AML-193 (cell line): ENCODE data around the gene UBTD1.
A peak's percentile ranks its signal among the peaks of the same experiment; 100 is the strongest.
"Not testable (repeated sequence)": the region's sequence is repeated elsewhere in the genome, so short reads cannot be mapped to it uniquely, and the experiment has no call there.

Experiments
- DNase-seq, 2 experiments: peaks; one replicate each; lab custom pipeline; 2025; lab: John Stamatoyannopoulos, UW

Gene UBTD1

GRCh38 chr10:97498841-97499560 lies at the start of gene UBTD1:
TSS of gene UBTD1 (plus strand) at chr10:97498924. CDS start at chr10:97499204, 280 bp downstream.
- no peak for DNase-seq

DNA sequence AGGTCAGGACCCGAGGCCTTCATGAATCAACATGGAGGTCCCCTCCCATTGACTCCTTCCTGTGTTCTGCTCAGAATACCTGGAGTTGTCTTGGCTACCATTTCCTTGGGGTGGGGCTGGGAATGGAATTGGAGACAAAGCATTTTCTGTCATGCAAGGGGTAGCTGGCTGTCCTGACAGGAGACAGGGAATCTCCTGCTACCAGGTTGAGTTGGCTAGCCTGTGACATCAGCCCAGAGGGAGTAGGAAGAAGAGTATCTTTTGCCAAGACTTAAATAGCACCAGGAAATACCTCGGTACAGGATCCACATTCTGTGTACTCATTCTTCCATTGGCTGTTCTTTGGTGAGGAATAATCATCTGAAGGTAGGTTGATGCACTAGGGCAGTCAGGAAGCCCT lies 47.9 kb upstream of the UBTD1 start:
- DNase-seq, result no peak

- DNase-seq, result no peak
Measured at GRCh38 chr10:97451605-97452004, 47.1 kb upstream of the UBTD1 start.

DNA sequence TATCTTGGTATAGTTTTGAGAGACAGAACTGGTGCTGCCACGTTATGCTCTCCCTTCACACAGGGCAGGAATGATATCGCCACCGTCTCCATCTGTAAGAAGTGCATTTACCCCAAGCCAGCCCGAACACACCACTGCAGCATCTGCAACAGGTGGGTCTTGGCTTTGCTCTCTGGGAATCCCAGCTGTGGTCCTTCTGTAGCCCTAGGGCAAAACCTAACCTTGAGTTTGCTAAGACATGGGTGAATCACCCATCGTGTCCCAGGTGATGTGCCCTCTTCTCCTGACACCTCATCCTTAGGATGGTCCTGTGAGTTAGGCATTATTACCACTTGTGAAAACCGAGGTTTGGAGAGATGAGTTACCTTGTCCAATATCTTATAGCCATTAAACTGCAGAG lies 46.4 kb upstream of the UBTD1 start:
- no peak for DNase-seq

DNA sequence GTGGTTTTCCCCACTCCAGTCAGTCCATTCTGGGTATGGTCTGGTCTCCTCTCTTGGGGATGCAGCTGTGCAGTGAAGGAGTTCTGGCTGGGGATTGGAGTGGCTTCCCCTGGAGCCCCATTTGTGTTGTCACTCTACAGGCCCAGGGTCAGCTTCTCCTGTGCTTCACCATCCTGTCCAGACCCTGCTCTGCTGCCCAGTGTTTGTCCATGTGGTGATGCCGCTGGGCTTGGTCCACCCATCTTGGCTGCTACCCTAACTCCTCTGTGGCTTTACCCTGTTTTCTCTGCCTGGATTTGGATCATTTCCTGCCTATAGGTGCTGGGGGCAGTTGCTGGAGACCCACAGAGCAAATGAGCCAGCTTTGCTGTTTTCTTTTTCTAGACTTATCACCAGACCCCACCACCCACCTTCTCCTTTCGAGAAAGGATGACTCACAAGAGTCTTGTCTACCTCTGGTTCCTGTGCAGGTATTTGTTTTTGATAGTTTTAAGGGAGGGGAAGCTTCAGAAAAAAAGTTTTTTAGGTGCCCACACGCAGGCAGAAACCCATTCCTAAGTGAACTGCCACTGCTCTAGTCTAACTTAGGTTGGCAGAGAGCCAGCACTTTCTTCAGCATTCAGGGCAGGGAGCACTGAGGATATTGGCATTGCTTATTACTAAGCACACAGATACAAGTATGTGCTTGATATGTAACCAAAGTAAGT lies 44.2 kb upstream of the UBTD1 start:
- DNase-seq, result no peak

- DNase-seq, result no peak
Measured at GRCh38 chr10:97456034-97456685, 42.6 kb upstream of the UBTD1 start.

- no peak for DNase-seq
Measured at GRCh38 chr10:97456686-97457065, 42.0 kb upstream of the UBTD1 start.

DNA sequence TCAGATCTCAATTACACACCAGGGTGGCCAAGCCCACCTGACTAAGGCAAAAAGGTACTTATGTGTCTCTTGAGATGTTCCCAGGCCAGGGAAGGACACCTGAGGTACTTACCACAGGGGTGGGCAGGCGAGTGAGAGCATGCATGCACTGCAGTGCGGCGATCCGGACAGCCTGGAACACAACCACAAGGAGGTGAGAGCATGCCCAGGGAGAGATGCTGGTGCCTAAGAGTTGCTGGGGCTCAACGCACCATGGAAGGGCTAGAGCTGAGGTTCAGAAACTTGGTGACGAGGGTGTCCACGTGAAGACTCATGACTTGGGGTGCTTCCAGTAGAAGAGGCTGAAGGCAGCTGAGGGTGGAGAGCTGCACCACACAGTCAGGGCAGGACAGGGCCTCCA lies 39.6 kb upstream of the UBTD1 start:
- no peak for DNase-seq

- no peak for DNase-seq
Measured at GRCh38 chr10:97459933-97460332, 38.8 kb upstream of the UBTD1 start.

- no peak for DNase-seq
Measured at GRCh38 chr10:97462309-97462708, 36.4 kb upstream of the UBTD1 start.

DNA sequence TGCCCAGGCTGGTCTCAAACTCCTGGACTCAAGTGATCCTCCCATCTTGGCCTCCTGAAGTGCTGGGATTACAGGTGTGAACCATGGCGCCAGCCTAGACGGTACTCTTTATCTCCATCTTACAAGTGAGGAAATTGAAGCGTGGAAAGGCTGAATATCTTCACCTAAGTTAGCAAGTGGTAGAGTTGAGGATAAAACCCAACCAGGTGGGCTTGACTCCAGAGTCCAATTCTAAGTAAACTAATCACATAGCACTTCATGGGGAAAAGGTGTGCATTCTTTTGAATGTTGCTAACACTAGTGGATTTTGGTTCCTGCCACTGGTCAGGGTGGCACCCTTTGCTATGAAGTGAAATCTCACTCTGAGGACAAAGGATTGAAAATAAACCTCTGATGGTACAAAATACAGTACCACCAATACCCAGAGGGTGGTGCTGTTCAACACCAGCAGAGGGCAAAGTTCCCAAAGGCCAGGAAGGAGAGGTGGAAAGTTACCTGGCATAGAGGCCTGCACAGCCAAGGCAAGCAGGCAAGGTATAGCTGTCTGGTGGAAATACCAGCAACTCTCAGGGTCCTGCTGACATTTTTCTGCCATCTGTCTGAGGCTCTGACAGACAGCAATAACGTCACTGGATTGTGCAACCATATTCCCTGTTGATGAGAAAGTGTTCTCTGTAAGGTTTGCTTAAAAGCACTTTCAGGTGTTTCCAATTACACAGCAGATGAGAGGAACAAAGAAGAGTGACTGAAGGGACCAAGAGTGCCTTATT lies 35.2 kb upstream of the UBTD1 start:
- DNase-seq, result peak; percentile 19 to 45

DNA sequence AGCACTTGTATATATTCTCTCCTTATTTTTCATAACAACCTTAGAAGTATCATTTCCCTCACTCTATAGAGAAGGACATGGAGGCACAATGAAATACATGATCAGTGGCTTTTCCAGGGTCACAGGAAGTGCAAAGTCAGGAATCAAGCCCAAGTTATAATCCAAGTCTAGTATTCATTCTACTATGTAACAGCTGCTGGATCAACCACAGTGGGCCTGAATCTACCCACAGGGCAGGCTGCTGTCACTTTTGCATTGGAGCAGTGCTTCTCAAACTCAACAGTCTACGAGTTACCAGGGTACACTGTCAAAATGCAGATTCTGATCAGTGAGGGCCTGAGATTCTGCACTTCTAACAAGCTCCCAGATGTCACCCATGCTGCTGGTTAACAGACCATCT lies 34.5 kb upstream of the UBTD1 start:
- no peak for DNase-seq

GRCh38 chr10:97465982-97466381 lies 32.7 kb upstream of the UBTD1 start:
- DNase-seq, result no peak

DNA sequence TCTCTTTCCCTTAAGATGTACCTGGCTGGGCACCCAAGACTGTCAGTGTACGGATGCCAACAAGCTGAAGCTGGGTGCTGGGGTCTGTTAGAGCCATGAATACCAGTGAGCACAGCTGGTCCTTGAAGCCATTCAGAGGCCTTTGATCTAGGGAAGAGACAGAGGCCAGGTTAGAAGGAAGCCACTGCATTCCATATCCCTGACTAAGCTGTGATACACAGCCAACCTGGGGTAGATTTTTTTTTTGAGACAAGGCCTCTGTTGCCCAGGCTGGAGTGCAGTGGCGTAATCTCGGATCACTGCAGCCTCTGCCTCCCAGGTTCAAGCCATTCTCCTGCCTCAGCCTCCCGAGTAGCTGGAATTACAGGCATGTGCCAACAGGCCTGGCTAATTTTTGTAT lies 32.0 kb upstream of the UBTD1 start:
- DNase-seq, result no peak

- no peak for DNase-seq
Measured at GRCh38 chr10:97468162-97468561, 30.6 kb upstream of the UBTD1 start.

GRCh38 chr10:97468781-97469180 lies 29.9 kb upstream of the UBTD1 start:
- not testable (repeated sequence) for DNase-seq

GRCh38 chr10:97474918-97475317 lies 23.8 kb upstream of the UBTD1 start:
- no peak for DNase-seq

DNA sequence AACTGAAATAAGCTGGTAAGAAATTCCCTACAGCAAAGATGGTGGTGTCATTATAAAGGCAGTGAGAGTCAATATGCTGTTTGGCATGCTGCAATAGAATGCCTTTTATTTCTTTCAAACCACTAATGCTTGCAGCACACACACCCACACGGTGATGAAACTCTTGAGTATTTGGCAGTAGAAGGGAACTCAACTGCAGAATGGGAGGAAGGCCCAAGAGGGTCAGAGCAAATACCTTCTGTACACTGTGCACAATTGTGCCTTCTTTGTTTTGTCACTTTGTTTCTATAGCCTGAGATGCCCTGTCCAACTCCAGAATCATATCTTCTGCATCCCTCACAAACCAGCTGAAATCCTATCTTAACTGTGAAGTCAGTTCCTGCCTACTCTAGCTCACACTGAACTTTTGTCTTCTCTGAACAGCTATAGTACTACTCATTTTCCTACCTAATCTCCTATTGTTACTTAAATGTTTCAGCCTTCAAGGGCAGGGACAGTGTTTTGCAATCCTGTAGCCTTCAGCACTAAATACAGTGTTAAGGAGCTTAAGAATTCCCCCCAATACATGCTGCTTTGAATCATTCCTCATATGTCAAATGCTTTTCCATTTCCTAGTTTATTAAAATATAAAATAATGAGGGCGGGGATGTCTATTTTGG lies 22.7 kb upstream of the UBTD1 start:
- DNase-seq, result peak; percentile 21 to 38

- not testable (repeated sequence) for DNase-seq
Measured at GRCh38 chr10:97479410-97479809, 19.3 kb upstream of the UBTD1 start.

DNA sequence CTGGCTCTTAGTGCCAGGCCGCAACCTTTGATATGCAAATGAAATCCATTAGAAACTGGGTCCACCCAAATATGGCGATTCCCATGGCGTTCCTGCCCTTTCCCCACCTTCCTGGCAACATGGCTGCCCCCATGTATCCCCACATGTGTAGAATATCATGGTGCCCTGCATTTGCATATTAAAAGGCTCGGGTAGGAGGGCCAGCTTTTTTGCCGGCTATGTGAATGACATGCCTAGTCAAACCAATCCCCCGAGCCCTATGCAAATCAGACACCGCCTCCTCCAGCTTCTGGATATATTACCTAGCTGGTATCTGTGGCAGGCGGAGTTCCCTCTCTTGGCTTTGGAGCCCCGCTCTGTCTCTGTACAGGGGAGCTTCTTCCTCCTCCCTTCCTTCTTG lies 18.8 kb upstream of the UBTD1 start:
- no peak for DNase-seq

- DNase-seq, result no peak
Measured at GRCh38 chr10:97481071-97481470, 17.7 kb upstream of the UBTD1 start.

GRCh38 chr10:97482381-97482780 lies 16.3 kb upstream of the UBTD1 start:
- no peak for DNase-seq
